Activated CD8-positive, alpha-beta T cell treated with anti-CD3 and anti-CD28 coated beads, Interleukin-2, amount 10 ng/mL, durations not matched to agents 7 days and 5 days (primary cell): Measurements from ENCODE around the gene BAK1. TPM values are rescaled to one million over a fixed set of nuclear protein-coding genes. Genes with fewer than 3 reads are reported as not detected.

Source experiments
- ATAC-seq: fragments of 150-1000 bp; cut with Tn5 transposase; one replicate; pipeline ENCODE4 v1.10.0; 2021; ENCODE audit warnings: moderate library complexity
- CTCF ChIA-PET: fragments of 350-600 bp; sonication (Branson Sonifier 250); formaldehyde crosslinking; loops from one replicate; lab custom pipeline; 2021; ENCODE audit warnings: antibody characterized with exemption; lab: Charles Lee
- POLR2A ChIA-PET: fragments of 350-600 bp; sonication (Branson Sonifier 250); formaldehyde crosslinking; loops from one replicate; lab custom pipeline; 2021; ENCODE audit warnings: antibody characterized with exemption; lab: Charles Lee
- DNase-seq: peaks from one replicate; pipeline ENCODE4 v3.0.0-alpha.2; 2020
- H3K27ac Mint-ChIP-seq: one replicate; pipeline ENCODE4 v1.8.0; 2021; ENCODE audit warnings: mild to moderate bottlenecking, mixed read lengths
- H3K27me3 Mint-ChIP-seq: one replicate; pipeline ENCODE4 v1.8.0; 2021; ENCODE audit warnings: low read depth, mixed read lengths
- H3K36me3 Mint-ChIP-seq: one replicate; pipeline ENCODE4 v1.8.0; 2021; ENCODE audit warnings: low read depth, mixed read lengths
- H3K4me1 Mint-ChIP-seq: one replicate; pipeline ENCODE4 v1.8.0; 2021; ENCODE audit warnings: low read depth, mixed read lengths
- H3K4me3 Mint-ChIP-seq: one replicate; pipeline ENCODE4 v1.8.0; 2021; ENCODE audit warnings: mild to moderate bottlenecking, mixed read lengths
- H3K9me3 Mint-ChIP-seq: one replicate; pipeline ENCODE4 v1.8.0; 2022; ENCODE audit warnings: mixed read lengths; ENCODE audit not compliant: insufficient read depth
- total RNA-seq, 2 experiments: library from RNA; stranded (reverse); gene quantifications; one replicate each; pipeline ENCODE4 v1.2.3, GENCODE V29; 2021

The BAK1 gene
- total RNA-seq, 2 experiments from 2014 or later: 76.0 to 76.2 TPM

DNA sequence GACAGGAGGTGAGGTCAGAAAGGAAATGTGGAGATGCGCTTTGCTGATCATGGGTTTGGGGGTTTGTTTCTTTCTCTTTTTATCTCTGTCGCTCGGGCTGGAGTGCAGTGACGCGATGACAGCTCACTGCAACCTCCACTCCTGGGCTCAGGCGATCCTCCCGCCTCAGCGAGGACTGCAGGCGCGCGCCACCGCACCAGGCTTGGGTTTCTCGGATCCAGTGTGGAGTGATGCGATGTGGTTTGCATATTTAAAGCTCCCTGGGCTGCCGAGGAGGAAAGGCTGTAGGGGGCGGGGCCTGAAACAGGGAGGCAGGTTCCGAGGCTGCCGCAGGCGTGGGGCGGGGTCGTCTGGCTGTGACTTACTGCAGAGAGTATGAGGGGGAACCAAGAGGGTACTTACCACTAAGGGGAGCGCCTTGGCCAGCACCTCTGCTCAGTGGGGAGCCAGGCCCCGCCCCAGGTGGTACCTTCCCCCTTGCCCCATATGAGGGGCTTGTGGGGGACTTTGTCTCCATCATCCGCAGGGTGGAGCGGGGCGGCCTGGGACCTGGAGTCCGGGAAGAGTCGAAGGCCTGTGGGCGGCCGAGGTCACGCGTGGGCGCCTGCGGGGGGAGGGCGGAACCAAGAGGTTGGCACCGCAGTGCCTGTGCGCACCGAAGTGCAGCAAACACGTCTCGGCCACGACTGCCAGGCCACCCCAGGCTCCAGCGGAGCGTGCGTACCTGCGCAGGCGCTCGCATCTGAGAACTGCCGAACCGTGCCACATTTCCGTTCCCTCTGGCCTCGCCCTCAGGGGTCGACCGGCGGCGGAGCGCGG lies 12.7 kb upstream of the BAK1 start:
- DNase-seq (peak; percentile 64), ATAC-seq (peak; percentile 83)
- H3K27me3 Mint-ChIP-seq: no peaks in the 10 kb centered on the region
- ChIA-PET CTCF (interaction anchor here (0.7 to 5.4 kb wide), 4 partner anchors 15 to 153 kb away, joined by 3 to 27 read pairs (median 14); partner anchors contain the start of gene UQCC2), POLR2A (interaction anchor here (0.5 to 1.3 kb wide), 2 partner anchors 28 to 99 kb away, joined by 3 to 4 read pairs; partner anchors contain the start of gene ITPR3)
- peaks cover 32% of the 10 kb centered on the region for H3K4me1 Mint-ChIP-seq
- peak overlapping the region; percentile 66 for H3K4me3 Mint-ChIP-seq
- no peaks in the 10 kb centered on the region for H3K9me3 Mint-ChIP-seq
- H3K36me3 Mint-ChIP-seq: no peaks in the 10 kb centered on the region
- H3K27ac Mint-ChIP-seq: peak overlapping the region; percentile 54

DNA sequence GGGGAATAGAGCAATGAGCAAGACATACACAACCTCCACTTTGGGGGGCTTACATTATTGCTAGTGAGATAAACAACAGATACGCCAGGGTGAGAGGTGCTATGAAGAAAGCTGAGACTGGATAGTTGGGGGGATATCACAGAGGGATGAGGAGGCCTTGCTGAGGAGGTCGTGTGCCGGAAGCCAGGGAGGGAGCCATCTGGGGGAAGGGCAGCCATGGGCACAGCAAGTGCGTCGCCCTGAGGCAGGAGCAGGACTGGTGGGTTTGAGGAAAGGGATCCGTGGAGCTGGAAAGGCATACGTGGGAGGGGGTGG lies 12.2 kb upstream of the BAK1 start:
- CTCF ChIA-PET: interaction anchor here (1.6 to 5.4 kb wide), 3 partner anchors 16 to 119 kb away, joined by 6 to 27 read pairs (median 21); partner anchors contain the start of gene UQCC2
- Mint-ChIP-seq H3K27me3 (no peaks in the 10 kb centered on the region), H3K27ac (peak overlapping the region; percentile 1), H3K4me3 (no peak overlapping the region), H3K36me3 (no peaks in the 10 kb centered on the region), H3K9me3 (no peaks in the 10 kb centered on the region), H3K4me1 (peaks cover 28% of the 10 kb centered on the region)
- no peak for ATAC-seq
- DNase-seq: no peak
- POLR2A ChIA-PET: interaction anchor here (0.5 to 1.3 kb wide), 2 partner anchors 29 to 100 kb away, joined by 3 to 4 read pairs; partner anchors contain the start of gene ITPR3

DNA sequence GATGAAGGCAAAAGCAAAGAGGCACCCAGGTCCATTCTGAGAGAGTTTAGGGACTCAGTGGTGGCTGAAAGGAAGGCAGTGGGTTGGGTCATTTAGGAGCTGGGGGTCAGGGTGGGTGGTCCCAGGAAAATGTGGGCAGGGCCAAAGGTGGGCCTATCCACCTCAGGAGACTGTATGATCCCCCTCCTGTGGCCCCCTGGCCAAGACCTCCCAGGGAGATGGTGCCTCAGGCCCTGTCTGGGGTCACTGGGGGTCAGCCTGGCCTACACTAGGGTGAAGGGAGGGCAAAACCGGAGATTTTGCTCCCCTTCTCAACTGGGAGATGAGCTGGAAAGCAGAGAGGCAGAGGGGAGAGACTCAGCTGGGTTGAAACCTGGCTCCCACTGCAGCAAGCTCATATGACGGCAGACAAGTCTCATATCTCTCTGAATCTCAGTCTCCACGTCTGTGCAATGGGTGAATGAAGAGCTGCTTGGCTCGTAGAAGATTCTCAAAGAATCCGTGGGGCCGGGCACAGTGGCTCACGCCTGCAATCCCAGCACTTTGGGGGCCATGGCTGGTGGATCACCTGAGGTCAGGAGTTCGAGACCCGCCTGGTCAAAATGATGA lies 11.5 kb upstream of the BAK1 start:
- peaks cover 25% of the 10 kb centered on the region for H3K4me1 Mint-ChIP-seq
- ATAC-seq (no peak), DNase-seq (no peak)
- ChIA-PET POLR2A (interaction anchor here (0.8 kb wide), 1 partner anchor 16 kb away, joined by 3 read pairs; no protein-coding TSS in a partner anchor), CTCF (interaction anchor here (1.6 to 5.4 kb wide), 3 partner anchors 16 to 120 kb away, joined by 6 to 27 read pairs (median 21); partner anchors contain the start of gene UQCC2)
- no peaks in the 10 kb centered on the region for H3K36me3 Mint-ChIP-seq
- no peaks in the 10 kb centered on the region for H3K27me3 Mint-ChIP-seq
- H3K9me3 Mint-ChIP-seq: no peaks in the 10 kb centered on the region
- H3K4me3 Mint-ChIP-seq: no peak overlapping the region
- H3K27ac Mint-ChIP-seq: no peak overlapping the region

DNA sequence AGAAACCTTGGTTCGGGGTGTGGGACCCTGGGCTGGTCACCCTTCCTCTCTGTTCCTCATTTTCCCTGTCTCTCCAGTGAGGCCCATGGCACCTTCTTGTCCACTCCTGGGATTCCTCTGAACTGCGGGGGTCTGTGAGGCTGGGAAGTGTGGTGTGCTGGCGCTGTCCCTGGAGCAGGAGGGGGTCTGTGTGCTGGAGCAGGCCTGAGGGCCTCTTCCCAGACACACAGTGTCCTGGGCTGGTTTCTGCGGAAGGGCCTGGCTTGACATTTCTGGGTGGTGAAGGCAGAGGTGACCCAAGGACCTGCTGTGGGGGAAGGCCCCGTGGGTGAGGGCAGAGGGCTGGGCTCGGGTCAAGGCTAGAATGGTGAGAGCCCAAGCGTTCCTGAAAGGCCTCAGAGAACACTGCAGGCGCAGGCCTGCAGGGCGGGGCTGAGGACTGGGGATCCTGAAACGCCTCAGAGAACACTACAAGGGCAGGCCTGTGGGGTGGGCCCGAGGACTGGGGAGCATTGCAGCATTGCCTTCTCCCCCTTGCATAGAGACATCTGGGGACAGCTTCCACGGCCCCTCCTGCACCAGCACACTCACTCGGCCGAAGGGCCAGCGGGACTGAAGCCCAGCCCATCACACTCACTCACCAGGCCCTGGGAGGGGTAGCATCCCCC lies 10.6 kb upstream of the BAK1 start:
- no peak for DNase-seq
- H3K27ac Mint-ChIP-seq: no peak overlapping the region
- no peaks in the 10 kb centered on the region for H3K9me3 Mint-ChIP-seq
- no peaks in the 10 kb centered on the region for H3K27me3 Mint-ChIP-seq
- peaks cover 30% of the 10 kb centered on the region for H3K4me1 Mint-ChIP-seq
- ChIA-PET POLR2A (no interaction called here), CTCF (interaction anchor here (0.7 to 5.4 kb wide), 14 partner anchors 8 to 121 kb away, joined by 3 to 28 read pairs (median 6); partner anchors contain the start of genes BAK1, ITPR3 and UQCC2)
- no peak for ATAC-seq
- H3K4me3 Mint-ChIP-seq: no peak overlapping the region
- H3K36me3 Mint-ChIP-seq: no peaks in the 10 kb centered on the region

DNA sequence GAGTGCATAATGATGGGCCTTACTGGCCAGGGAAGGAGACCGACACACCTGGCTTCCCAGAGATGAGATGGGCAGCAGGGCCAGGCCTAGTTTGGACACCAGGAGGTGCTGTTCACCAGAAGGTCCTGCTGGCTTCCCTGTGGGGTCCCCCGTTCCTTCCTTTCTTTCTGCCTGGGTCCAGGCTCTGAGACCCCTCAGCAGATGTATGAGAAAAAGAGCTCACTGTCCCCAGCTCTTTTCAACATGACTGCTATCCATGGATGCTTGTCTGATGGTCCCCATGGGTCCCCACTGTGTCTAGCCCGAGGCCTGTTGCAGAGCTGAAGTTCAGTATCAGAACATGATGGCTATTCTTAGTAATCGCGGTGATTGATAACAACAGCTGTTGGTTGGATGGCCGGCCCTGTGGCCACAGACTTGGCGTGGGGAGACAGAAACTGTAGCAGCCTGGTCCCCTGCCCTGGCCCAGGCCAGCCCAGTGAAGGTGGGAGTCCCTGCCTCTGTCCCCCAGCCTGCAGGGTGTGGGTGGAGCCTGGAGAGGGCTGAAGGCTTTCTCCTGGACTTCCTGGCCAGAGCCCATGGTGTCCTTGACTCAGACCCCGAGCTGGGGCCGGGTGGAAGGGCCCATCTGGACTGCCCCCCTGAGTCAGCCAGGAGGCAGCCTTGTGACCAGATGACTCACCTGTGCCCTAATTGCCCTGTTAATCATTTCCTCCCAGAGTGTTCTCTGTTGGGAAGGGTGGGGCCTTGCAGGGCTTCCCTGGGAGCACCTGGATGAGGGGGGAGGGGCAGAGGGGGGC lies 9.9 kb upstream of the BAK1 start:
- no peak overlapping the region for H3K4me3 Mint-ChIP-seq
- ATAC-seq (no peak), DNase-seq (peak; percentile 64)
- H3K27me3 Mint-ChIP-seq: no peaks in the 10 kb centered on the region
- H3K27ac Mint-ChIP-seq: no peak overlapping the region
- POLR2A ChIA-PET: no interaction called here
- no peaks in the 10 kb centered on the region for H3K9me3 Mint-ChIP-seq
- CTCF ChIA-PET: interaction anchor here (0.7 to 1.6 kb wide), 17 partner anchors 8 to 153 kb away, joined by 3 to 28 read pairs (median 5); partner anchors contain the start of genes BAK1, ITPR3 and UQCC2
- peaks cover 37% of the 10 kb centered on the region for H3K4me1 Mint-ChIP-seq
- H3K36me3 Mint-ChIP-seq: no peaks in the 10 kb centered on the region

DNA sequence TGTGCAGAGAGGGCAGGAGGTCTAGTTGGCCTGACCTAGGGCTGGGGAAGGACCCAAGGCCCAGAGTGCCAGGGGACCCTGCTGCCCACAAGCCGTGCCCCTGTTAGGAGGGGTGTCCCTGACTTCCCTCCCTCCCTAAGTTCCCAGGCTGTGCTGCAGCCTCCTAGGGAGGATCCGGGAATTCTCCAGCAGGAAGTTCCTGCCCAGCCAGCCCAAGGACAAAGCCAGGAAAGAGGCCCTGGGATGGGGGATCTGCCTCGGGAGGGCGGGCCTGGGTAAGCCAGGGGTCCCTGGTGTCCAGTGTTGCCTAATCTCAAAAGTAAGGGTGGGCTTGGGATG lies 9.3 kb upstream of the BAK1 start:
- CTCF ChIA-PET: interaction anchor here (1.0 to 1.6 kb wide), 13 partner anchors 9 to 154 kb away, joined by 3 to 28 read pairs (median 6); partner anchors contain the start of genes BAK1, ITPR3 and UQCC2
- DNase-seq: no peak
- H3K27ac Mint-ChIP-seq: no peak overlapping the region
- peaks cover 43% of the 10 kb centered on the region for H3K4me1 Mint-ChIP-seq
- no peak for ATAC-seq
- H3K36me3 Mint-ChIP-seq: no peaks in the 10 kb centered on the region
- H3K9me3 Mint-ChIP-seq: no peaks in the 10 kb centered on the region
- H3K4me3 Mint-ChIP-seq: no peak overlapping the region
- POLR2A ChIA-PET: no interaction called here
- no peaks in the 10 kb centered on the region for H3K27me3 Mint-ChIP-seq

DNA sequence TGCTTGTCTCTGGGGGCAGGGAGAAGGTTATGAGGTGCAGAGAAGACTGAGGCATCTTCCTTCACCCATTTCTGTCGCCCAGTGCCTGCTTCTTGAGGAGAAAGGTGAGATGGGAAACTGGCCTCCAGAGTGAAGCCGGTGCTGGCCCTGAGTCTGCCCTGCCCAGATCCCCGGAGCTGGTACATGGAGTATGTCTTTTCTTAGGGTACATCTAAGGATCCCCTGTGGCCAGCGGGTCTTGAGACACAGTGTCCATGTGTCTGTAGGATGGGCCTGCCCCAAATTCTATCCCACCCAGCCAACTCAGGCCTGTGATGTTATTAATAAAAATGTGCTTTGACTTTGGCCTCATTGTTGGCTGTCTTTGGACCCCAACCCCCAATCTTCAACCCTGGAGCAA lies 8.8 kb upstream of the BAK1 start:
- DNase-seq: no peak
- Mint-ChIP-seq H3K27ac (no peak overlapping the region), H3K9me3 (no peaks in the 10 kb centered on the region), H3K36me3 (no peaks in the 10 kb centered on the region), H3K27me3 (no peaks in the 10 kb centered on the region), H3K4me3 (no peak overlapping the region), H3K4me1 (peaks cover 46% of the 10 kb centered on the region)
- CTCF ChIA-PET: interaction anchor here (1.4 to 1.6 kb wide), 2 partner anchors 43 to 108 kb away, joined by 5 to 7 read pairs; no protein-coding TSS in a partner anchor
- ATAC-seq: no peak
- POLR2A ChIA-PET: no interaction called here

DNA sequence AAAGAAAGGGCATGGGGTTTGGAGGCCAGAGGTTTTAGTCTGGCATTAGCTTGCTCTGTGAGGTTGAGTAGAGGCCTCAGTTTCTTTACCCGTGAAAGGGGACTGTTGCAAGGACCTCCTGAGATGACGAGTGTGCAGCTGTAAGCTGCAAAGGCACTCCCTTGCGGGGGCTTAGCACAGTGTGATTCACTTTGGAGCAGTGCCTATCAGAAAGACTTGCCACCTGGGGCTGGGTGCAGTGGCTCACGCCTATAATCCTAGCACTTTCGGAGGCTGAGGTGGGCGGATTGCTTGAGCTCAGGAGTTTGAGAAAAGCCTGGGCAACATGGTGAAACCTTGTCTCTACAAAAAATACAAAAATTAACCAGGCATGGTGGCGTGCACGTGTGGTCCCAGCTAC lies 7.5 kb upstream of the BAK1 start:
- H3K4me1 Mint-ChIP-seq: peaks cover 40% of the 10 kb centered on the region
- ChIA-PET POLR2A (interaction anchor here (0.9 to 1.7 kb wide), 2 partner anchors 54 to 124 kb away, joined by 3 to 6 read pairs; partner anchors contain the start of gene UQCC2), CTCF (interaction anchor here (0.9 to 4.2 kb wide), 12 partner anchors 21 to 157 kb away, joined by 3 to 44 read pairs (median 6); partner anchors contain the start of genes ITPR3, UQCC2 and ZBTB9)
- no peak for ATAC-seq
- no peaks in the 10 kb centered on the region for H3K9me3 Mint-ChIP-seq
- no peak overlapping the region for H3K27ac Mint-ChIP-seq
- no peak overlapping the region for H3K4me3 Mint-ChIP-seq
- H3K27me3 Mint-ChIP-seq: no peaks in the 10 kb centered on the region
- no peaks in the 10 kb centered on the region for H3K36me3 Mint-ChIP-seq
- no peak for DNase-seq

DNA sequence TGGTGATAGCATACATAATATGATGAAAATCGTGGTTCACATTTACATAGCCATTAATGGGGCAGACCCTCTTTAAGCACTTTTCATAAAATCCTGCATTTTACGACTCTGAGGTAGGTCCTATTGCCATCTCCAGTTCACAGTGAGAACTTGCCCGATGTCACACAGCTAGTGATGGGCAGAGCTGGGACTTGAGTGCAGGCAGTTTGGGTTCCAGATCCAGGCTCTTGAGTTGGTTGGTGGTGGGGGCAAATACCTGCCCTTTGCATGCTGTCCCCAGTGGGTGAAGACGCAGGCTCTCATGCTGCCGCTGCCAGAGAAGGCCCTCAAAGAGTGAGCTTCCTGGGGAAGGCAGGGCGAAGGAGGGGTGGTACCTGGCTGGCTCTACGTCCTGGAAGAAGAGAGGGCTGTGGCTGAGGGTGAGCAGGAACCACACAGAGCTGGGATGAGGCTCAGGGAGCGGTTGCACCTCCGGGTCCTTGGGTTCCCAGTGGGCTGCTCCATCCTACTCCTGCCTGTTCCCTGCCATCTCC lies 6.1 kb upstream of the BAK1 start:
- Mint-ChIP-seq H3K27me3 (no peaks in the 10 kb centered on the region), H3K4me3 (peak overlapping the region; percentile 78), H3K4me1 (peaks cover 35% of the 10 kb centered on the region), H3K9me3 (no peaks in the 10 kb centered on the region), H3K27ac (peak overlapping the region; percentile 96), H3K36me3 (no peaks in the 10 kb centered on the region)
- ChIA-PET CTCF (interaction anchor here (0.8 to 4.2 kb wide), 22 partner anchors 9 to 285 kb away, joined by 3 to 44 read pairs (median 7); partner anchors contain the start of genes ITPR3 and UQCC2), POLR2A (interaction anchor here (0.9 to 1.7 kb wide), 2 partner anchors 53 to 125 kb away, joined by 3 to 6 read pairs; partner anchors contain the start of gene UQCC2)
- ATAC-seq (peak; percentile 9), DNase-seq (peak; percentile 37)

DNA sequence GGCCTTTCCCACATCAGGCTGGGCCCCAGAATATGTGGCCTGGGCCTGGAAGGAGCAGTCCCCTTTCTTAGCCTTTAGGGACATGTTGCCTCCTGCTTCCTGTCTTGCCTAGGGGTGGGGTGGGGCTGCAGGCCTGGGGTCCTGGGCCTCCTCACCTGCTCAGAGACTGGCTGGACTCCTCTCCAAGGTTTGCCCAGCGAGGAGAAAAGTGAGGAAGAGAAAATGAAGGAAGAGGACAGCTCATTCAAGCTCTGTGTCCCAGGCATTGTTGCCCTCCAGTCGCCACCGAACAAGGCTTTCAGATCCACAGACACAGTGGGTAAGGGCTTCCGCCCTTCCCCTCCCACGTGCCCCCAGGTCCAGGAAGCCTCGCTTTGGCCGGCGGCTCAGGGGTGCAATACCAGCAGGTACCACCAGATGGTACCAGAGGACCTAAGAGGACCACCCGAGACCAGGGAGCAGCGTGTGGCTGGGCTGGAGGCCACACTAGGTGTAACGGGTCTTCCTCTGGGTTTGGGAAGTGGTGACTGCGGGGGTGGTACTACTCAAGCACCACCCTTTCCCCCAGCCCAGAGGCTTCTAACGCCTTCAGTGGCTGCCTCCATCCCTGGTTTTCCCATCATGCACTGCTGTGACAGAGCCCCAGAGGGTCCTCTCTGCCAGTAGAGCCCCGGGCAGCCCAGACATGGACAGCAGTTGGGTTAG lies 5.5 kb upstream of the BAK1 start:
- peak overlapping the region; percentile 96 for H3K27ac Mint-ChIP-seq
- ChIA-PET CTCF (interaction anchor here (0.7 to 4.2 kb wide), 38 partner anchors 10 to 285 kb away, joined by 3 to 44 read pairs (median 4); partner anchors contain the start of genes CUTA, ITPR3 and UQCC2), POLR2A (interaction anchor here (1.3 to 1.7 kb wide), 2 partner anchors 115 to 126 kb away, joined by 5 to 6 read pairs; partner anchors contain the start of gene UQCC2)
- no peaks in the 10 kb centered on the region for H3K36me3 Mint-ChIP-seq
- H3K9me3 Mint-ChIP-seq: no peaks in the 10 kb centered on the region
- peak; percentile 93 for DNase-seq
- ATAC-seq: peak; percentile 92
- peaks cover 33% of the 10 kb centered on the region for H3K4me1 Mint-ChIP-seq
- peak overlapping the region; percentile 78 for H3K4me3 Mint-ChIP-seq
- no peaks in the 10 kb centered on the region for H3K27me3 Mint-ChIP-seq
